Left ventricle myocardium inferior (tissue), 1 donor: ENCODE results near the gene OPCML. TPM values are rescaled to one million over a fixed set of nuclear protein-coding genes. Genes with fewer than 3 reads are reported as not detected.

Experiments used
- DNase-seq: peaks from one replicate; pipeline ENCODE4 v3.0.0-alpha.2; 2020
- H3K27ac ChIP-seq: fragments of 200-600 bp; replicated peaks from 2 replicates; pipeline ENCODE4 v1.8.0; 2021
- H3K27me3 ChIP-seq: fragments of 200-600 bp; 2 replicates; pipeline ENCODE4 v1.8.0; 2021; ENCODE audit warnings: low read depth
- H3K36me3 ChIP-seq: fragments of 200-600 bp; 2 replicates; pipeline ENCODE4 v1.8.0; 2021
- H3K4me1 ChIP-seq: fragments of 200-600 bp; 2 replicates; pipeline ENCODE4 v1.8.0; 2021
- H3K4me3 ChIP-seq: fragments of 200-600 bp; 2 replicates; pipeline ENCODE4 v1.8.0; 2021; ENCODE audit warnings: mild to moderate bottlenecking, moderate library complexity
- H3K9me3 ChIP-seq: fragments of 200-600 bp; replicated peaks from 2 replicates; pipeline ENCODE4 v1.8.0; 2021
- CTCF ChIP-seq: fragments of 200-600 bp; IDR thresholded peaks from 2 replicates; pipeline ENCODE4 v1.8.0; 2021; ENCODE audit warnings: antibody characterized with exemption, mild to moderate bottlenecking, borderline replicate concordance
- intact Hi-C: fragments of 100-400 bp; cut with micrococcal nuclease; formaldehyde crosslinking; loops from one replicate; pipeline ENCODE4 v1.11.0; 2022
- total RNA-seq: library from RNA; stranded (reverse); fragmentation: NEBNext Ultra II Directional; extraction: Animal tissue kit (Norgen Biotek cat#: 25700); gene quantifications from one replicate; pipeline ENCODE4 v1.2.1, GENCODE V29; 2021
- donor health status: DM: no; HTN: yes; CAD: no; lungs with severe emphysema.

OPCML gene
- total RNA-seq, 1 donor from 2014 or later: 0.63 TPM

- no peak overlapping the region for H3K27ac ChIP-seq
- no peaks in the 10 kb centered on the region for H3K9me3 ChIP-seq
- peaks cover 45% of the 10 kb centered on the region for H3K27me3 ChIP-seq
- intact Hi-C loops: no loop called here
- DNase-seq: no peak
- H3K4me3 ChIP-seq: no peak overlapping the region
- H3K4me1 ChIP-seq: no peaks in the 10 kb centered on the region
- no peak for TF ChIP-seq CTCF
- no peaks in the 10 kb centered on the region for H3K36me3 ChIP-seq
Observed at GRCh38 chr11:132423266-132423665, 1109.0 kb downstream of the OPCML start.

GRCh38 chr11:132422722-132423121, 1109.6 kb downstream of the OPCML start:
- no peak for TF ChIP-seq CTCF
- no peaks in the 10 kb centered on the region for H3K4me1 ChIP-seq

GRCh38 chr11:132421555-132421954, 1110.7 kb downstream of the OPCML start:
- Histone ChIP-seq H3K36me3 (no peaks in the 10 kb centered on the region), H3K4me1 (no peaks in the 10 kb centered on the region), H3K27ac (no peak overlapping the region), H3K4me3 (no peak overlapping the region), H3K9me3 (no peaks in the 10 kb centered on the region), H3K27me3 (peaks cover 52% of the 10 kb centered on the region)
- TF ChIP-seq CTCF: no peak
- no peak for DNase-seq
- intact Hi-C loops: no loop called here

More at GRCh38 chr11:132422722-132423121, 1109.6 kb downstream of the OPCML start:
- Histone ChIP-seq H3K9me3 (no peaks in the 10 kb centered on the region), H3K4me3 (no peak overlapping the region), H3K27me3 (peaks cover 45% of the 10 kb centered on the region), H3K27ac (no peak overlapping the region), H3K36me3 (no peaks in the 10 kb centered on the region)
- no peak for DNase-seq
- intact Hi-C loops: no loop called here

- TF ChIP-seq CTCF: no peak
Observed at GRCh38 chr11:132414451-132414850, 1117.8 kb downstream of the OPCML start.

GRCh38 chr11:132410383-132410782, 1121.9 kb downstream of the OPCML start:
- intact Hi-C loops: no loop called here
- Histone ChIP-seq H3K9me3 (no peaks in the 10 kb centered on the region), H3K4me3 (no peak overlapping the region), H3K27me3 (peaks cover 88% of the 10 kb centered on the region), H3K27ac (no peak overlapping the region), H3K4me1 (no peaks in the 10 kb centered on the region), H3K36me3 (no peaks in the 10 kb centered on the region)
- DNase-seq: no peak
- no peak for TF ChIP-seq CTCF

More at GRCh38 chr11:132414451-132414850, 1117.8 kb downstream of the OPCML start:
- H3K36me3 ChIP-seq: no peaks in the 10 kb centered on the region
- H3K4me3 ChIP-seq: no peak overlapping the region
- no peaks in the 10 kb centered on the region for H3K9me3 ChIP-seq
- H3K4me1 ChIP-seq: no peaks in the 10 kb centered on the region
- H3K27me3 ChIP-seq: peaks cover 83% of the 10 kb centered on the region
- intact Hi-C loops: no loop called here
- no peak overlapping the region for H3K27ac ChIP-seq
- no peak for DNase-seq
